Nephron (organoid): ENCODE data around the gene GNAT2.

Source experiments
- H3K27ac Mint-ChIP-seq, 3 experiments: 2 replicates each; pipeline ENCODE4 v1.8.0; 2020; ENCODE audit warnings: mixed read lengths in 3 of 3, mild to moderate bottlenecking in 2 of 3, moderate library complexity in 1 of 3
- H3K27me3 Mint-ChIP-seq: 2 replicates; pipeline ENCODE4 v1.8.0; 2021; ENCODE audit warnings: low read depth, mild to moderate bottlenecking, moderate library complexity, mixed read lengths
- H3K36me3 Mint-ChIP-seq: 2 replicates; pipeline ENCODE4 v1.8.0; 2020; ENCODE audit warnings: low read depth, mixed read lengths
- H3K4me1 Mint-ChIP-seq: 2 replicates; pipeline ENCODE4 v1.8.0; 2020; ENCODE audit warnings: mixed read lengths
- H3K4me3 Mint-ChIP-seq, 3 experiments: 2 replicates each; pipeline ENCODE4 v1.8.0; 2020; ENCODE audit warnings: mild to moderate bottlenecking in 3 of 3, mixed read lengths in 3 of 3, moderate library complexity in 2 of 3
- H3K9me3 Mint-ChIP-seq: 2 replicates; pipeline ENCODE4 v1.8.0; 2020; ENCODE audit warnings: mixed read lengths
- CTCF ChIP-seq, 3 experiments: fragments of 200-600 bp; sonication (generic); IDR thresholded peaks; one replicate each; pipeline ENCODE4 v1.5.0; 2021; ENCODE audit warnings: antibody characterized with exemption in 3 of 3; ENCODE audit not compliant: unreplicated experiment in 3 of 3

GNAT2 gene

GRCh38 chr1:109573785-109574184, 45.6 kb downstream of the GNAT2 start:
- TF ChIP-seq CTCF (IDR thresholded peaks at IDR 0.05; ENCODE audit: unreplicated experiment in 3 of 3): no peak
- Mint-ChIP-seq H3K9me3 (no peaks in the 10 kb centered on the region), H3K27ac (no peak overlapping the region), H3K4me1 (peaks cover 14% of the 10 kb centered on the region), H3K4me3 (no peak overlapping the region), H3K27me3 (no peaks in the 10 kb centered on the region), H3K36me3 (peaks cover 29% of the 10 kb centered on the region)

GRCh38 chr1:109570414-109570813, 49.0 kb downstream of the GNAT2 start:
- Mint-ChIP-seq H3K36me3 (peaks cover 7% of the 10 kb centered on the region), H3K4me1 (peaks cover 23% of the 10 kb centered on the region), H3K9me3 (no peaks in the 10 kb centered on the region), H3K4me3 (no peak overlapping the region), H3K27ac (no peak overlapping the region), H3K27me3 (no peaks in the 10 kb centered on the region)
- TF ChIP-seq CTCF (IDR thresholded peaks at IDR 0.05; ENCODE audit: unreplicated experiment in 3 of 3): no peak

- Mint-ChIP-seq H3K27me3 (no peaks in the 10 kb centered on the region), H3K4me1 (peaks cover 25% of the 10 kb centered on the region), H3K9me3 (no peaks in the 10 kb centered on the region), H3K4me3 (no peak overlapping the region), H3K27ac (no peak overlapping the region), H3K36me3 (no peaks in the 10 kb centered on the region)
- TF ChIP-seq CTCF (IDR thresholded peaks at IDR 0.05; ENCODE audit: unreplicated experiment in 3 of 3): no peak
Observed at GRCh38 chr1:109569323-109569722, 50.1 kb downstream of the GNAT2 start.

- peaks cover 35% of the 10 kb centered on the region for H3K4me1 Mint-ChIP-seq
- H3K27me3 Mint-ChIP-seq: no peaks in the 10 kb centered on the region
- no peak overlapping the region for H3K4me3 Mint-ChIP-seq
- H3K27ac Mint-ChIP-seq: peak overlapping the region in 2 of 3 experiments; percentile 25 to 51
- H3K36me3 Mint-ChIP-seq: no peaks in the 10 kb centered on the region
- no peaks in the 10 kb centered on the region for H3K9me3 Mint-ChIP-seq
- TF ChIP-seq CTCF (IDR thresholded peaks at IDR 0.05; ENCODE audit: unreplicated experiment in 3 of 3): no peak
Observed at GRCh38 chr1:109567877-109568672, 51.3 kb downstream of the GNAT2 start.

GRCh38 chr1:109566982-109567381, 52.4 kb downstream of the GNAT2 start:
- peak overlapping the region in 1 of 3 experiments; percentile 10 for H3K27ac Mint-ChIP-seq
- H3K36me3 Mint-ChIP-seq: no peaks in the 10 kb centered on the region
- TF ChIP-seq CTCF (IDR thresholded peaks at IDR 0.05; ENCODE audit: unreplicated experiment in 3 of 3): no peak
- peaks cover 27% of the 10 kb centered on the region for H3K4me1 Mint-ChIP-seq
- no peaks in the 10 kb centered on the region for H3K27me3 Mint-ChIP-seq
- H3K9me3 Mint-ChIP-seq: no peaks in the 10 kb centered on the region
- H3K4me3 Mint-ChIP-seq: no peak overlapping the region

- TF ChIP-seq CTCF (IDR thresholded peaks at IDR 0.05; ENCODE audit: unreplicated experiment in 3 of 3): no peak
- H3K36me3 Mint-ChIP-seq: no peaks in the 10 kb centered on the region
- H3K4me3 Mint-ChIP-seq: no peak overlapping the region
- H3K9me3 Mint-ChIP-seq: no peaks in the 10 kb centered on the region
- no peaks in the 10 kb centered on the region for H3K27me3 Mint-ChIP-seq
- H3K4me1 Mint-ChIP-seq: peaks cover 35% of the 10 kb centered on the region
- H3K27ac Mint-ChIP-seq: no peak overlapping the region
Observed at GRCh38 chr1:109565241-109565640, 54.2 kb downstream of the GNAT2 start.
